HG02642 (cell line): ENCODE results near the gene CDK5.

Experiments used
- ATAC-seq: cut with Tn5 transposase; IDR thresholded peaks from one replicate; pipeline ENCODE4 v1.9.1; 2021; ENCODE audit warnings: mild to moderate bottlenecking; ENCODE audit not compliant: unreplicated experiment, poor library complexity

The CDK5 gene

DNA sequence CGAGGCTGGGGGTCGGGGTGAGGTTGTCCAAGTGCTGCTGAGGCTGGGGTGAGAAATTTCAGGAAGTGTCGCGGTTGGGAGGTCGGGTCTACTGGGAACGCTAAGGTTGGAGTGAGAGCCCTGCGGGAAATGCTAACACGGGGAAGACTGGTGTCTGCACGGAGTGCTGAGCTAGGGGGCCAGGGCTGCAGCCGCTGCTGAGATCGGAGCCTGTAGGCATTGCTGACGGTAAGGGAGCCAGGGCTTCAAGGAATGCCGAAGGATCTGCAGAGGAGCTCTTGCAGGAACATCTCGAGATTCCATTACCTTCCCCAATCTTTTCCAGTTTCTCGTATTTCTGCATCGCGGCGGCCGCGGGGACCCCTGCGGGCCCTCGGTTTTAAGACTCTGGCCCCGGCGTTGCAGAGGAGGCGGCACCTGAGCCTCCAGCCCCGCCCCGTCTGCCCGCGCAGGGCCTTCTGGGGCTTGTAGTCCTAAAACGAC lies at the start of gene CDK5:
CDK5 (minus strand) TSS at position 392 of the 483 bp plus-strand sequence; CDS start at position 343, 49 bp downstream.
- ATAC-seq, result peak; percentile 14

DNA sequence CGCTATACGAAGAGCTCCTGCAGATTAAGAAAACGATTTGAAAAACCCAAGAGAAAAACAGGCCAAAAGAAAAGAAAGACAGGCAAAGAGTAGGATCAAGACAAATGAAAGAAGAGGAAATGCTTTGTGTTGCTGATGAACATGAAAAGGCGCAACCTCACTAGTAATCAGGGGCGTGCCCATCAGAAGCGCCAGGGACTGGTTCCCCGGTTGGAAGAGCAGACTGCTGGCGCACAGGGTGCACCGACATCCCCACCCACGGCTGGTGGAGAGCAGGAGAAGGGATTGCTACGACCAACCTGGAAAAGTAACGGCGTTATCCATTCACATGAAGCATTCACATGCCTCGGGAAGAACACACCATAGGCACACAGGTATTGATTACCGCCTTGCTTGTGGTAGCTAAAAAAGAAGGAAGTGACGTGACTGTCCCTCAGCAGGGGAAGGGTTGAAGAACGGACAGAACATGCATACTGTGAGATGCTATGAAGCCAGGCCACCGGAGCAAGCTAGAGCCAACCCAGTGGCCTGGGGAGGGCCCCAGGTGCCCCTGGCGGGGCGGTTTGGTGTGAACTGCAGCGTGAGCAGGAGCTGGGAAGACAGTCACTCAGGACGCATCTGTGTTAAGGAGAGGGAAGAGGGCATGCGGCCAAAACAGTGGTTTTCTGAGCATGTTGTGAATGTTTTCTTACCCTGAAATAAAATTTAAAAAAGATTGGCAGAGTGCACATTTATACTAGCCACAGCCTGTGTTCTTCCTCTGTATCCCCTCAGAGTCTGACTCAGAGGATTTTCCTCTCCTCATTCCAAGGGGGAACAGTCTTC lies 46.9 kb upstream of the CDK5 start:
- no peak for ATAC-seq

DNA sequence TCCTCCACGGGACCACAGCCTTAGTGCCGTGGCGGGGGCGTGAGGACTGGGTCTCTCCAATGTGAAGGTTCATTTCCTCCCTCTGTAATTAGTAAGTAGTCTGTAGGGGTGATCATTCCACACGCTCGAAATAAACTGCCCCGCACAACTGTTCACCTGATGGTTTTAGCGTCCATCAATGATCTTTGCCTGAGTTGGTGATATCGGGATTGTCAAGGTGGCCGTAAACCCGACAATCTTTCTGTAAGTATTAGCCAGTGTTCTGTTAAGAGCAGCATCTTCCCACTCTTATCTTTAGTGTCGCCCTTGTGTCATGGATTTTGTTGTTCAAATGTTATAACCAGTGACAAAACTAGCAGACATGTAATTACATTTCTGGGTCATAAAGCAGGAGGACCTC lies 46.3 kb upstream of the CDK5 start:
- no peak for ATAC-seq

DNA sequence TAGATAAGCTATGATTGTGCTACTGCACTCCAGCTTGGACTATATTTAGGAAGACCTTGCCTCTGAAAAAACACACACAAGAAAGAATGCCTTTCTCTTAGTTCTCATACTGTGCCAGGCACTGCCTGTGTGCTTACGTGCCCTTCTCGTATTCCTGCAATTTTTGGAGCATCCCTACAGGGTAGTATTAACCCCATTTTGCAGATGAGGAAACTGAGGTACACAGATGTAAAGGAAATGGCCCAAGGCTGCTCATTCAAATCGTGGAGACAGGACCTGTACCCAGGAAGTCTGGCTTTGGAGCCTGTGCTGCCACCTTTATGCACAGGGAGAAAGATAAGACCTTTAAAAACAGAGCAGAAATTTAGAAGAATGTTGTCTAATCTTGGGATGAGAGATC lies 45.3 kb upstream of the CDK5 start:
- ATAC-seq, result no peak

DNA sequence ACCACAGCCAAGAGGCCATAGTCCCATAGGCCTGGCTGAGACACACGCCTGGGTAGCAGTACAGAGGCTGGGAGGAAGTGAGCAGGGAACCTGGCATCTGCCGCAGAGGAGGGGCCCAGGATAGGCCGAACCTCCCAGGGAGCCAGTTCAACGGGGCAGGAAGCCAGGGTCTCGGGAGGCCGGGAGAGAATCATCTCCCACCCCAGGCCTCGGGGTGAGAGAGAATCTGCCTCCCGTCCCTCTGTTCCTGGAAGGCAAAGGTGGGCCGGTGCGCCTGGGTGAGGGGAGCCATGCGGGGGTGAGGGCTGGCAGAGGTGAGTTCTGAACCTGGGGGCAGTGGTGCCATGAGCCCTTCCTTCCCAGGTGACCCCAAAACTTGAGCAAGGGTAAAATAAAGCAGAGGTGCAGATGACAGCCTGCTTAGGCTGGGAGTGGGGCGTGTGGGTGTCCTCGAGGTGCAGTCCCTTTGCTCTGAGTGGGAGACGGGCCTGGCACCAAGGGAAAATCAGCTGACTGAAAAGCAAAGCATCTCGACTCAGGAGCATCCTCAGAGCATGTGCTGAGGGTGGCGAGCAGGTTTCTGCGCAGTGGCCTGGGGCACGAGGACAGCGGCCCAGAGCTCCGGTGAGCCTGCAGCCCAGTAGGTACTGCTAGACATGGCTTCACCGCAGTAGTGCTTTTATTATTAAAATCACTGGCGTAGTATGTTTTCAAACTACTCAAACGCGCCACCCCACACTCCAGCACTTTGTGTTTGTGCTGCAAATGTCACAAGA lies 44.1 kb upstream of the CDK5 start:
- ATAC-seq, result no peak

DNA sequence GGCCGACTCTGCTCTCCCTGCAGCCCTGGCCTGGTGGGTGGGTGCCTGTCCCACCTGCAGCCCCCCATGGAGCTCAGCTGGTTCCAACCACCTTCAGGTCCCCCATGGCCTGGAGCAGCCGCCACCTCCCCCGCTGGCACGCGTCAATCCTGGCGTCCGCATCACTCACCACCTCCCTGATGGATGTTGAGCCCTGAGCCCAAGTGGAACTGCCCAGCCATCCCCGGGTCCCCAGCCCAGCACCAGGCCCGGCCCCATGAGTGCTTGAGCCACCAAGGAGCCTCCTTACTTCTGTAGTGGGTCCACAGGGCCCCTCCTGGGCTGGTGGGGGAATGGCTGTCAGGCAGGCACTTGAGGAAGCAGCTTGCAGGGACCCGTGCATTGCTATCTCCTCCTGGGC lies 43.2 kb upstream of the CDK5 start:
- no peak for ATAC-seq

DNA sequence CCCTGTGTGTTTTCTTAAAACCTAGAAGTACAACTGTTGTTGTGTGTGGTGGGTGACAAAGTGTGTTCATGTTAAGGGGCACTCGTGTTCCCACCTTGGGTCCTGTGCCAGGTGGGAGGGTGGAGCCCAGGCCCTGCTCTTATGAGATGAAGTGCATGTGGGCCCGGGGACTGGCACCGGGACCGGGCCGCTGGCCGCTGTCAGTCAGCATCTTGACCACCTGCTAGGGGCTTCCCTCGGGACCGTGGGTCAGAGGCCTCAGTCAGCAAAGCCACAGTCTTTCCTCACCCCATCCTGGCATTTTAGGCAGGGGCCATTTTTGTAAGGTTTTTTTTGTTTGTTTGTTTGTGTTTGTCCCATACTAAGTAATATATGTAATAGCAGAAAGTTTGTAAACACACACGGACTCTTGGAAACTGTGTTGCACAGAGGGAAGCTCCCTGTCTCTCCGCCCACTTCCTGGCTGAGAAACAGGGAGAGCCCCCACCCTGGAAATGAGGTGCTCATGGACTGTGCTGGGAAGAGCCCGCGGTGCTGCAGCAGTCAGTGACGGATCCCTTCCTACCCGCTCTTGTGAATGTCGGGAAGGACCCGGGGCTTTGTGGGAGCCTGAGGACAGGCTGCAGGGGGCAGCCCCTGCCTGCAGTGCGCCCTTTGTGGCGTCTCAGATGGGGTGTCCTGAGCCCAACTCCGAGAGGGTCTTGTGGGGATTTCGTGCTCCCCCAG lies 42.0 kb upstream of the CDK5 start:
- no peak for ATAC-seq

DNA sequence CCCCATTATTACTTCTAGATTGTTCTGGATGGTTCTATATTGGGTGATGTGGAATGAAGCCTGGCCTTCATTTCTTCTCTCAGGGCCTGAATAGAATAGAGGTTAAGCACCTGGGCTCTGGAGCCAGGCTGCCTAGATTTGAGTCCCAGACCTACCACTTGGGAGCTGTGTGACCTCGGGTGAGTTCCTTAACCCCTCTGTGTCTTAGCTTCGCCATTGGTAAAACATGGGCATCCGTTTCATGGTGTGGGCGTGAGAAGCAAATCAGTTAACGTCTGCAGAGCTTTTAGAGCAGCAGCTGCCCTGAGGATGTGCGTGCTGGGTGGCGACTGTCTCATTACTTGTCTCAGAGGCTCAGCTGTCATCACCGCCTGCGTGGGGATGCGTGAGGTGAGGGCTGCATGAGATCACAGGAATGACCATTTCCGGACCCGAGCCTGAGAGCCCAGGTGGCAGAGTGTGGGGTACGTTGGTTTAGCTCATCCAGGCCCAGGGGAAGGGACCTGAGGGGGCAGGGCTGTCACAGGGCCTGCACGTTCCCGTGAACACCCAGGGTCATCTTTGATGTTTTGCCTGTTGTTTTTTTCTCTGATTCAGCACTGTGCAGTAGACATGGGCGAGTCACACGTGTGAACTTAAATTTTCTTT lies 38.3 kb upstream of the CDK5 start:
- ATAC-seq, result no peak

DNA sequence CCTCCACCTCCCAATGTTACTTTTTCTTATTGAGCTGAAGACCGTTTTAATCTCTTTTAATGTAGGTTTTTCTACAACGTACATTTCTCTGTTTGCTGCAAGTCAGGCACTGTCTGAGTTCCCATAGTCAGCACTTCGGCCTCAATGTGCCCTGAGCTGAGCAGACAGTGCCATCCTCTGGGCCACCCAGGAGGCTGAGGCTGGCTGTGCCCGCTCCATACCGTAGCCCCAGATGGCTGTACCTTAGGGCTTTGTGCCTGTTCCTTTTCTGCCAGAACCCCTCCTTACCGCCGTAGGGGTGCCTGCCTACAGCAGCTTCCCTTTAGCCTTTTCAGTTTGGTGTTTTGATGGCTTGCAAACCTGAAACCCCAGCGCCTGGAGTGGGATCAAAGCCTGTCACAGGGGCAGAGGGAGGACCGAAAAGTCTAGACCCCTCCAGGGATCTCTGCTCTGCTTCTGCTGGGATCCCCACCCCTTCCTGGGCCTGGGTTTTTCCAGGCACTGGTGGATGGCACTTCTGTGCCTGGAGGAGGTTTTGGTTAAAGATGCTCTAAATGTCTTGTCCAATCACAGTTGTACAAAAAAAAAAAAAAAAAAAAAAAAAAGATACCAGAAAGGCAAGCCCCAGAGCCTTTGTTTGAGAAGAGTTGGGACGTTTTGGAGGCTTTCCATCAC lies 37.6 kb upstream of the CDK5 start:
- ATAC-seq, result no peak

DNA sequence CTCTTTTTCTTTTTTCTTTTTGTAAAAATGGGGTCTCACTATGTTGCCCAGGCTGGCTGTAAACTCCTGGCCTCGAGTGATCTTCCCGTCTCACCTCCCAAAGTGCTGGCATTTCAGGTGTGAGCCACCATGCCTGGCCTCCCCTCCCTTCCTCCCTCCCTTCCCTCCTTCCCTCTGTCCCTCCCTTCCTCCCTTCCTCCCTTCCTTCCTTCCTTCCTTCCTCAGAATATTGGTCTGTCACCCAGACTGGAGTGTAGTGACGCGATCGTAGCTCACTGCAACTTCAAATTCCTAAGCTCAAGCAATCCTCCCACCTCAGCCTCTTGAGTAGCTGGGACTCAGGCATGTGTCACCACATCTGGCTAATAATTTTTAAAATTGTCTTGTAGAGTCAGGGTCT lies 37.0 kb upstream of the CDK5 start:
- ATAC-seq, result no peak

DNA sequence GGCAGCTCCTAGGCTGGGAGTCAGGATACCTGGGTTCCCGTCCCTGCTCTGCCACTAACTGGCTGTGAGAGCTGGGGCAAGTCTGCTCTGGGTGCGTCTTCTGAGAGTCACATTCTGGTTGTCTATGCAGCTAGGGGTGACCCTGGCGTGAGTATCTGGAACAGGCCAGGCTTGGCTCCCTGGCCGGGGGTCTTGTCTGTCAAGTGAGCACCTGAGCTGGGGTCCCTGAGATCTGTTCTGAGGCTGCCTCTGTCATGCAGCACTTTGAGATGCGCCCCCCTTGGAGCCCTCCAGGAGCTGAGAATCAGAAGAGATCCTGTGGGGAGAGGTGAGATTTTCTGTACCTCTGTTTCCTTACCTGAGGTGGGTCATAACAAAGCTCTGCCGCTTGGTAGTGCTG lies 36.1 kb upstream of the CDK5 start:
- no peak for ATAC-seq

DNA sequence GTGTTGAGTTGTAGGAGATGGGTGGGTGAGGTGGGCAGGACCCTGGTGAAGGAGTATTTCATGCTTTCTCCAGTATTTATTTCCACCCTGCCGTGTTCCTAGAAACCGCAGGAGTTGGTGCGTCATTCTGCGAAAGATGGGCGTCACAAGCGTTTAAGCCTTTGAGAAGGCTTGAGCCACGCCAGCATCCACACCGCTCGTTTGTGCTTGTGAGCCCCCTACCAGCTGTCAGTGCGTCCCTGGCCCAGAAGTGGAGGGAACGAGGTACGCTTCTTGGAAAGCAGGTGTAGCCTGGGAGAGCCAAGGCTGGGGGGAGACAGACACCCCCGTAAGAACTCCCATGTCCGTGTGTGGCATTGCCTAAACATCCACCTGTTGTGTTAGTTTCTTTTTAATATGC lies 34.3 kb upstream of the CDK5 start:
- no peak for ATAC-seq

DNA sequence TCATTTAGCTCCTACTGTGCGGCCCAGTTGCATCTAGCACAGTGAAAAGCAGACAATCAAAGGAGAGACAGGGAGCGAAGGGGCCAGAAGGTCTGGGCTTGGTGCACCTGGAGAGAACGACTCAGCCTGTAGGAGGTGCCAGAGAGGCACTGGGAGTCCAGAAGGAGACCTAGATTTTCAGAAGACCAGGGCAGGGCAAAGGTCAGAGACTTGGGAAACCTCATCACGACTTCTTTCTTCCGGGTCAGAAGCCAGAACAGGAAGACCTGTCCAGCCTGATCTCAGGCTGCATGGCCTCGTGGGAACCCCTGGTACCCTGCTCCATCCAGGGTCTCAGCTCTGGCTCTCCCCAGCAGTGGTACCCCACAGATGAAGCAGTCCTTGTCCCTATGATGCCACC lies 33.7 kb upstream of the CDK5 start:
- no peak for ATAC-seq

DNA sequence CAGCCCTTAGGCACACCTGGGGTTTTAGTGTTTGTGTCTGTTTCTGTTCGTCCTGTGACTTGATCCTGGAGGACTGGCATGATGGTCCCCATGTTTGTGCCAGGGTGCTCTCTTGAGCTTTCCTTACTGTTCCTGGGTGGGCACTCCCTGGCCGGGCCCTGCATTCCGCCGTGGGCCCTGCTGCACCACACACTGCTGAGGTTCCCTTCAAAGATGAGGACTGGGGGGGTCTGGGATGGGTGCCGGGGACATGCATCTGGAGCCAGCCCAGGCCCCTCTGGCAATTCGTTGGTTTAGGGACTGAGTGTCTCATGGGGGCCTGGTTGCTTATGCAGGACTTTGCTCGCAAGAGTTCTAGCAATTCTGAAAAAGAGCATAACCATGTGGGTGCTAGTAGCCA lies 33.3 kb upstream of the CDK5 start:
- no peak for ATAC-seq

DNA sequence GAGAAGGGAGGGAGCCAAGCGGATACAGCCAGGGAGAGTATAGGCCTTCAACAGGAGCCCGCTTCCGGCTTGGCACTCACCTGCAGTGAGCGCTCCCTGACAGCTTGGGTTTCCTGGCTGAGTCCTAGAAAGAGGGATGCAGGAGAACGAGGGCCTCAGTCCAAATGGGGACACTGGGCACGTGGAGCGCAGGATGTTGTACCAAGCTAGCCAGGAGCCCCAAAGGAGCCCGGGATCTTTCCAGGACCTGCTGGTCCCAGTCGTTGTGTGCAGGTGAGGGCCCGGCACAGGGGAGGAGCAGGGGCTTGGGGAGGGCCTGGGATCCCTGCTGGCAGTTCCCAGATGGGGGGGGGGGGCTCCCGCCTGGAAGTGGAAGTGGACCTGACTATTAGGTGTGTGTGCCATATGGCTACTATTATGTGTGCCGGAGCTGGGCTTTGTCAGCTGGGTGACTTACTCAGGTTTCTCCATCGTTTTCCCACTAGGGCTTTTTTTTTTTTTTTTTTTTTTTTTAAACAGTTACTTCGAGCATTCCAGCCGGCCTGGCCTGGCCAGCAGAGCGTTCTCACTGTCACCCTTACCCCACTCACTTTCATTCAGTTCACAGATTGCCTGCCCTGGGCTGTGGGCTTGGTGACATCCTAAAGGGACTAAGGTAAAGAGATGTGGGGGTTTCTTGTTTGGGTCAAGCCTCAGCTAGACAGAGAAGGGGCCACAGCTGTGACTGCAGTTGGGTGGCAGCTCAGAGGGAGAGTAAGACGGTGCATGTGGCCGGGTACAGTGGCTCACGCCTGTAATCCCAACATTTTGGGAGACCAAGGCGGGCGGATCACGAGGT lies 32.4 kb upstream of the CDK5 start:
- no peak for ATAC-seq

DNA sequence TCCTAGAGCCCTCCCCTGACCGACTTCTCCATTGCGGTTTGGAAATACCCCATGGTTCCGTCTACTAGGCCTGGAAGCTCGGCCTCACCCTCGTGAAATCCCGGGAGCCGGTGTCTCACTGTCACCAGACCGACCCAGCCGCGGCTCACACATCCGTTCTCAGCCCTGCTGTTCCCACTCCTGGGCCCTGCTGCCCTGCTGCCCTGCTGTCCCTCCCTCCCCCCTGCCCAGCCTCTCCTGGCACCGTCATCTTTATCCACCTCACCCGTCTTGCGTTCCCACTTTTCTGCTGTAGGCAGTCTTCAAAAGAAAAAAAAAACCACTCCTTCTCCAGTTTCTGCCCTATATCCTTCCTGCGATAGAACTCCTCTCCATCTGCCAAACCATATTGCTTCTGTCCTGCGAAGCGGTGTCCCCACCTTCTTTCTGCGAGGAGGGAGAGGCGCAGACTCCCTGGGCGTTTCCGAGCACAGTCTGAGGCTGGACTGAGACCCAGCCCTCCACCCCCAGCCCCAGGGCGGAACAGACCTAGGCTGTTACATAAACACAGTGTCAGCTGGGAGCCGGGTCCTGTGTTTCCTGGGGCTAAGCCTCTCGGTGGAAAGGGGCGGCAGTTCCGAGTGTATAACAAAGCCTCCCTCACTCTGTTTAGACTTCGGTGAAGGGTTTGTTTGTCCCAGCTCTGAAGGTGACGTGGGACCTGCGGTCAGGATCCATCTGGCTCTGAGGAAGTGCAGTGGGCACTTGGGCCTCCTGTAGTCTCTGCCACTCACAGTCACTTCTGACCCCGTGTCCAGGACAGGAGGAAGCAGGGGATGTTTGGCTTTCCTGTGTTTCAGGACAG lies 31.4 kb upstream of the CDK5 start:
- no peak for ATAC-seq

DNA sequence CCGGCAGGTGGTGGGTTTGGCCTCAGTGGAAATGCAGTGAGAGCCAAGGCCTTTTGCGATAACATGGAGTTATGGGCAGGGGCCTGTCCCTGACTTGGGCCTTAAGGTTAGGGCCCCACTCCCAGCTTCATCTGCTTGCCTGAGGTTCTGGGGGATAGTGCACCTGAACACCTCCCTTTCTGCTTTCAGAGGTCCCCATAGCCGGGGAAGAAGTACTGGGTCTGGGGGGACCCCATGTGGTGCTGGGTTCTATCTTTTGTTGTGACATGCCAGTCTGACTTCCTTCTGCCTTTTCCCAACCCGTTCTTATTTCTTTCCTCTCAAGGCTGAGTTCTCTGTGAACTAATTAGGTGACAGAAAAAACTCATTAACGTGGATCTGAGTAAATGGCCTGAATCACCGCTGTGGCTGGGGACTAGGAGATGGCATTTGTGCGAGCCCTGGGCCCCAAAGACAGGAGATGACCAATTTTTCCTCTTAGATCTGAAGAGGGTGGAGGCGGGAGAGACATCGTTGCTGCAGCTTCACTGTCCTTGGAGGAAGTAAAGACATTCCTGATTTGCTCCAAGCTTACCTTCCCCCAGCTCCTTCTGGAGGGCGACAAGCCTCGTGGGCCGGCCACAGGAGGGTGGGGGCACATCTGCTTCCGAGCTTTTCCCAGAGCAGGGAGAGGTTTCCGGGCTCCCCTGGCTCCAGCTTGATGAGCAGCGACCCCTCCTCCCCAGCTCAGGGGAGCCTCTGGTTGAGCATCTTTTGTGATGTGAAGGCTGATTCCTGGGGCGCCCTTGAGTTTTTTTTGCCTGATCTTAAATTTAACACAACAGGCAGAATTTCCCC lies 30.5 kb upstream of the CDK5 start:
- no peak for ATAC-seq
